Astrocyte of the cerebellum (primary cell): ENCODE results near the gene CD1E.

Experiments used
- DNase-seq: peaks from one replicate; pipeline ENCODE4 v3.0.0-alpha.2; 2011; ENCODE audit warnings: low read depth
- H3K4me3 ChIP-seq: 2 replicates; pipeline ENCODE4 v1.5.1; 2011; ENCODE audit warnings: mild to moderate bottlenecking, low read depth, low read length, moderate library complexity
- in situ Hi-C: cut with HindIII; loops from 2 replicates; pipeline ENCODE4 v1.10.0; 2017; ENCODE audit warnings: low sequenced_read_pairs
- TF ChIP-seq, protein P1 (sequence below): IDR thresholded peaks from 2 replicates; pipeline ENCODE4 v1.5.1; 2012; ENCODE audit warnings: low read length, low read depth, moderate library complexity, mild to moderate bottlenecking; ENCODE audit errors: missing control alignments

Gene CD1E

DNA sequence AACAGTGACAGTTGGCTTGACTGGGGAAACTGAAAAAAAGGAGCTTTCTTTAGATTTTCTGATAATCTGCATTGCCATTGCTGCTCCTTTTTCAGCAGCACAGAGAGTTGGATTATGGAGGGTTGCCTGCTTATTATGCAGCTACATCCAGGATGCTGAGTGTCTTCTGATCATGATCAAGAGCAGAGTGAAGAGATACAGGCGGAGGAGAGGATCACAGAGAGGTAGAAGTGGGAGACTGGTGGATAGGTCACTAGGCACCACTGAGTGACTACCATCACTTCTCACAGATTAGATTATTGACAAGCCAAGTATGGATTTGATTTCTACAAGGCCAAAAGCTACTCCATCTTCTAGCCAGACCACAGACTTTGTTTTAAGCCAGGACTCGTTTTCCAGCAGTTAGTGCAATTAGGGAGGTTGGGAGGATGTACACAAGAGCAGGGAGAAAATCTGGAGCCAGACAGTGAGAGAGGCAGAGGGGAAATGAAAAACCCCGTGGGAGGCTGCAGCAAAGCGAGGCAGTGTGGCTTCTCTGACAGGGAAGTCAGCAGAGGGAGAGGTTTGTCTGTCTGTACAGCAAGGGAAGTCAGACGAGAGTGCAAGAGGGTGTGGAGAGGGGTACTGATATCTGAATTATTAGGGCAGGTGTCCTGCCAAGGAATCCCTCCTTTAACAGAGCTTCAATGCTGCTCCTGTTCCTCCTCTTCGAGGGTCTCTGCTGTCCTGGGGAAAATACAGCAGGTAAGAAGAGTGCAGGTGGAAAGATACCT is at the start of gene CD1E:
Gene CD1E (plus strand): TSS at position 592 of the 773 bp plus-strand sequence. CDS start 95 bp downstream, at position 687.
- no peak within 1 kb of the TSS for H3K4me3 ChIP-seq
- in situ Hi-C loops = no loop called here
- DNase-seq = no peak
- TF ChIP-seq, protein P1, sequence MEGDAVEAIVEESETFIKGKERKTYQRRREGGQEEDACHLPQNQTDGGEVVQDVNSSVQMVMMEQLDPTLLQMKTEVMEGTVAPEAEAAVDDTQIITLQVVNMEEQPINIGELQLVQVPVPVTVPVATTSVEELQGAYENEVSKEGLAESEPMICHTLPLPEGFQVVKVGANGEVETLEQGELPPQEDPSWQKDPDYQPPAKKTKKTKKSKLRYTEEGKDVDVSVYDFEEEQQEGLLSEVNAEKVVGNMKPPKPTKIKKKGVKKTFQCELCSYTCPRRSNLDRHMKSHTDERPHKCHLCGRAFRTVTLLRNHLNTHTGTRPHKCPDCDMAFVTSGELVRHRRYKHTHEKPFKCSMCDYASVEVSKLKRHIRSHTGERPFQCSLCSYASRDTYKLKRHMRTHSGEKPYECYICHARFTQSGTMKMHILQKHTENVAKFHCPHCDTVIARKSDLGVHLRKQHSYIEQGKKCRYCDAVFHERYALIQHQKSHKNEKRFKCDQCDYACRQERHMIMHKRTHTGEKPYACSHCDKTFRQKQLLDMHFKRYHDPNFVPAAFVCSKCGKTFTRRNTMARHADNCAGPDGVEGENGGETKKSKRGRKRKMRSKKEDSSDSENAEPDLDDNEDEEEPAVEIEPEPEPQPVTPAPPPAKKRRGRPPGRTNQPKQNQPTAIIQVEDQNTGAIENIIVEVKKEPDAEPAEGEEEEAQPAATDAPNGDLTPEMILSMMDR = no peak

DNA sequence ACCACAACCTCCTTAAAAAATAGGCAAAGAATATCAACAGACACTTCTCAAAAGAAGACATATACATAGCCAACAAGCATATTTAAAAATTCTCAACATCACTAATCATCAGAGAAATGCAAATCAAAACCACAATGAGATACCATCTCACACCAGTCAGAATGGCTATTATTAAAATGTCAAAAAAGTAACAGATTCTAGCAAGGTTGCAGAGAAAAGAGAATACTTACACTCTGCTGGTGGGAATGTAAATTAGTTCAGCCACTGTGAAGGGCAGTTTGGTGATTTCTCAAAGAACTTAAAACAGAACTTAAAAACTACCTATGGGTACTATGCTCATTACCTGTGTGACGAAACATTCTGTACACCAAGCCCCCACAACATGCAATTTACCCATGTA is 43.1 kb upstream of the CD1E start:
- in situ Hi-C loops = no loop called here
- DNase-seq = no peak
- TF ChIP-seq, protein P1 = no peak
- H3K4me3 ChIP-seq = no peak overlapping the region

GRCh38 chr1:158311066-158311465 is 42.6 kb upstream of the CD1E start:
- no peak overlapping the region for H3K4me3 ChIP-seq
- in situ Hi-C loops = no loop called here
- DNase-seq = no peak
- TF ChIP-seq, protein P1 = no peak

- in situ Hi-C loops = no loop called here
- H3K4me3 ChIP-seq = no peak overlapping the region
- no peak for DNase-seq
- TF ChIP-seq, protein P1 = no peak
Observed at GRCh38 chr1:158323866-158324265, 29.8 kb upstream of the CD1E start.

- TF ChIP-seq, protein P1 = no peak
- no peak for DNase-seq
- H3K4me3 ChIP-seq = no peak overlapping the region
- in situ Hi-C loops = no loop called here
Observed at GRCh38 chr1:158324395-158324794, 29.3 kb upstream of the CD1E start.

DNA sequence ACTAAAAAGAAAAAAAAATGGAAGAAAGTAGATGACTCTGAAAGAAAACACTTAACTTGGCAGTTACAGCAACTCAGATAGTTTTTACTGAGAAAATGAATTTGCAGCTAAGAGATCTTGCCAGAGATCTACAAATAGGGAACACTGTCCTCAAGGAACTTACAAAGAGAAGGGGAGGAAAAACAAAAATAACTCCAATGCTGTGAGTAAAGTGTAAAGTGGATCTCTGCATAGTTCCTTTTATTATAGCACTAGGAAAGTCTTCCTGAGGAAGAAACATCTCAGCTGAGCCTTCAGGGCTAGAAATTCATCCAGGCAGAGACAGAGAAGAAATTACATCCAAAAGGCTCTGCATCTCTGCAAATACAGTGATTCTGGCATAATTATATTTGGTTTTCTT is 26.2 kb upstream of the CD1E start:
- TF ChIP-seq, protein P1 = no peak
- H3K4me3 ChIP-seq = no peak overlapping the region
- in situ Hi-C loops = no loop called here
- DNase-seq = no peak
